ENCODE data around the gene KCNQ1.

Gene KCNQ1

DNA sequence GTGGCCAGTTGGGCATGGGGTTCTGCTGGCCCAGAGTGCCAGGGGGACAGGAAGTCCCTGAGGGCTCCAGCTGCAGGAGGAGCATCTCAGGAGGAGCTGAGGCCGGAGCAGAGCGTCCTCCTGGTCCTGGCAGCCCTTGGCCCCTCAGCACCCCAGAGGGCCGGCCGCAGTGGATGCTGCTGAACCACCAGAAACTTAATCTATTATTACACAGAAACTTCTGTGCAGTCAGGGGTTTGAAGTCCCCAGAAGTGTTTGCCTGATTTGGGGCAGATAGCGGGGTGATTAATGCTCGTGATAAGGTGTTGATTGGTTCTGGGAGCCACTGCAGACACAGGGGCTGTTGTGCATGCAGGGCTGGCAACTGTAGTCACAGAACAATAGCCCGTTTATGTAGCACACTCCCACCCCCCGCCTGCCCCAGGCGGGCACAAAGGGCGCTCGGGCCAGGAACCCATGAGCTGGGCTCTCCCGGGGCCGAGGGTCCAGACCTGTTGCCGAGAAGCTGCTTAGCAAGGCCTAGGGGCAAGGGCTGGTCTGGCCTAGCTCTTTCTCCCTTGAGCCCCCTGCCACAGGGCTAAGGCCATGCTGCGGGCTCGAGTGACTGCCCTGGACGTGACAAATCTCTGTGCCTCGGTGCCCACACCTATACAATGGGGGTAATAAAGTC, 284.0 kb downstream of the KCNQ1 start:
- no peak for DNase-seq

DNA sequence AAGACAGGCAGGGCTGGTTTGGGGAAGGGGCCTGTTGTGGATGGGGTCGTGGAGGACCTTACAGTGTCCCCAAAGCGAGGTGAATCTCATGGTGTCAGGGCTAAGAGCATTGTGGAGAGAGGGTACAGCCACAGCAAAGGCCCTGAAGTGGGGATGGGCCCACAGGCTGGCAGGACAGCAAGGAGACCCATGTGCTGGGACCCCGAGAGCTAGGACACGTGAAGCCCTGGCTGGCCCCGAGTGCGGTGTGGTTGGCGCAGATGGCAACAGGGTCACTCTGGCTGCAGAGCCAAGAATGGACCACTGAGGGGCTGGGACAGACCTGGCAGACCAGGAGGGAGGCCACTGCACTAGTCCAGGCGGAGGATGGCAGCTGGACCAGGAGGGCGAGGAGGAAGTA, 285.0 kb downstream of the KCNQ1 start:
- DNase-seq: no peak

DNA sequence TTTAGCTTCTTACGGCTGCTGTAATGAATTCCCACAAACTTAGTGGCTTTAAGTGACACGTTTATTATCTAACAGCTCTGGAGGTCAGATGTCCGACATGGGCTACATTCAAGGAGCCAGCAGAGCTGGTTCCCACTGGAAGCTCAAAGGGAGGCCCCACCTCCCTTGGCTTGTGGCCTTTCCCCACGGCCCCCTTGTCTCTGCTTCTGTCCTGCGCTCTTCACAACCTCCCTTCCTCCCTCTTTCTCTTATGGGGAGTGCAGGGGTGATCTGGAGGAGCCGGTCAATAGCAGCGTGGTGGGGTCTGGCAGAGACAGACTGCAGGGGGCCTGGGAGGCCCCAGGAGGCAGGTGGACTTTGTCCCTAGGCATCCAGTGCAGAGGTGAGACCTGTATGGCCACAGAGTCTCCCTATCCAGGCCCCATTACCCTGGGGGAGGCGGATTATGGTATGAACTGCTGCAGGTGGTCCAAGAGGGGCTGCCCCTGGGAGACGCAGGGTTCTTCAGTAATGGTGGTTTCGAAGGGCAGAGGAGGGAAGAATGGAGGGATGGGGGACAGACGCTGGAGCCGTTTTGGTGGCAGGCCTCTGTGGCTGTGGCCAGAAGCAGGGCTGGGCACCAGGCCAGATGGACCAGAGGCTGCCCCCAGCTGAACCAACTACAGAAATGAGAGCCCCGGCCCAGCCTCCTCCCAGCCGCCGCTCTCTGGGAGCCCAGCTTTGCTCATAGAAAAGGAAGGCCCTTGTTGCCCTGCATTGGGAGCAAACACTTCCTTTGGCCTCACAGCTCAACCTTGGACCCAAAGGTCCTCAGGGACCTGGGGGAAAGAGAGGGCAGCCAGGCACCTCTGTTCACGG, 285.7 kb downstream of the KCNQ1 start:
- DNase-seq: no peak

DNA sequence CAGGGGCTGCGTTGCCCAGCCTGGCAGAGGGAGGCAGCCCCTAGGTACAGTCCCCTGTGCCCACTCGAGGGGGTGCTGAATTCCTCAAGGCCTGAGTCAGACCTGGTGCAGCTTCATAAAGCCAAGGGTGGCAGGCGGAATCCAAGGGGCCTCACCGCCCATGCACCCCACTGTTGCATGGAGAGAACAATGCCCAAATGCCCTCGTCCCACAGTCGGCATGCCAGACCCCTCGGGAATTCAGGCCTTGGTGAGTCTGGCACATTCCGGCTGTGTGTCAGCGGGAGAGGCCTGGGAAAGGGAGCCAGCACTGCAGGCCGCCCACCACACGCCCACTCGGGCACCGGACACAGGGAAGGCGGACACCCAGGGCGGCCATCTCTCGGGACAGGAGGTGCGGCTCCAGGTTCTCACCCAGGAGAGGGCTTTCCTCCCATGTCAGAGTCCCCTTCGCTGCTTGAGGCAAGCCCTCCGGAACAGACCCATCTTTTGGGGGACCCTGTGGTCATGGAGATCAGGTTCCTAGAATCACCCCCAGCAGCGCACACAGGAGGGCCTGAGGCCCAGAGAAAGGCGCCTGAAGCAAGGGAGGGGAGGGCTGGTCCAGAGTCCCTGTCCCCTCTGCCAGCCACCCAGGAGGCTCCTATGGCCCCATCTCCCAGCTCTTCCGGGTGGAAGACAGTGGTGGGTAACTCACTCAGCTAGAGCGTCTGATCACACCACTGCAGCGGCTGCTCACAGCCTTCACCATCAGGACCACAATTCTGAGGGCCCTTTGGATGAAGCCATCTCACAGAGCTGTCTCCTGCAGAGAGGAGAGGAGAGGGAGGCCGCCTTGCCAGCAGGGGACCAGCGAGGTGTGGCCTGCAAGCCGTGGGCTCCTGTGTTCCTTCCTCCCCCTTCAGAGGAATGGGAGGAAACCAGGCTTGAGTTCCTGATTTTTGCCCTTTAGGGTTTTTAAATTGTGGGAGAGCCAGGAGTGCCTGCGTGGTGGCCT, 286.6 kb downstream of the KCNQ1 start:
- no peak for DNase-seq

DNA sequence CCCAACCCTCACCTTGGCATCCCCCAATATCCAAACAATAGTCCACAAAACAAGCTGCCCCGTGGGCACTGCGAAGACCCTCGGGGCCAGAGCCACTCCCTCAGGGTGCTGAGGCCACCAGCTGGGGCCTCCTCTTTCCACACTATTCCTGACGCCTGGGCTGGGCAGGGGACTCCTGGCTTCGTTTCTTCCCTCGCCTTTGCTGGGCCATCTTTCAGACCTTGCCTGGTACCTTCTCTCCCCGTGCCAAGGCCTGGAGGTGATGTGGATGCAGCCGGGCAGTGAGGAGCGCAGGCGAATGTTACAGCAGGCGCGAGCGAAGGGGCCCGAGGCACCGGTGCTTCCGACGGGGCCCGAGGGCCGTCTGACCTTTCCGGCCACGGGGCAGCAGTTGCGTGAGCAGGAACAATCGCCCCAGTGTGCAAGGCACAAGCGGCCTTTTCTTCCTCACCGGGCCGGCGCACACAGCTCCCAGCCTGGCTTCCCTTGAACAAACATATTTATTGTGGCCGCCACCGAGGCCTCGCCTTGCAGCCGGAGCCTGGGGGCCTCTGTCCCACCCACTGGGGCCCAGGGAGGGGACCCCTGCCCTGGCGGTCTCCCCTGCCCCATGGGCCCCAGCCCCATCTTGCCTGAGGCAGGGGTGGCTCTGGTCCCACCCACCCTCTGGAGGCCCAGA, 287.6 kb downstream of the KCNQ1 start:
- DNase-seq: no peak

DNA sequence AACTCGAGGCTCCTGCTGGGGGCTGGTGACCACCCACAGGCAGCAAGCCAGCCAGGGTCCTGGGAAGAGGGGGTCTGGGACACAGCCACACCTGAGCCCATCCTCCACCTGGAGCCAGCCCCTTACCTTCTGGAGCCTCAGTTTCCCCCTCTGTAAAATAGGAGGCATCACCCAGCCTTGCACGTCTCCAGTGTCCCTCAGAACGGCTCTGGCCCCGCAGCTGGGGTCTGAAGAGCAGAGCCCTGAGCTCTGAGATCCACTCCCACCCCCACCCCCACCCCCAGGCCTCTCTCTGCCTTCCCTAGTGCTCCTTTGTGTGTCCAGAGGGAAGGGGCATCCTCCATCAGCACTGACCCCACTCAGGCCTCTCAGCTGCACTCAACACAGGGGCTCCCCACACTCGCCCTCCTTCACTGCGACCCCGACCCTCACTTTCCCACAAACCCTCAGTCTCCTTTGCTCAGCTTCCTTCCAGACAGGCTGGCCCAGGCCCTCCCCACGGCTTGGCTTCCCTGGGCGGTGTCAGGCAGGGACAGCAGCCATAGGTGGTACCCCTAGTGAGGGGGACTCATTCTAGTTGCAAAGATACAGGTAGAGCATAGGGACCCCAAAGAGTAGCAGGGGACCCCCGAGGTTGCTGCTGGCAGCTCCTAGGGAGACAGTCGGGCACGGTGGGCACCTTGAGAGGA, 288.3 kb downstream of the KCNQ1 start:
- DNase-seq: no peak

DNA sequence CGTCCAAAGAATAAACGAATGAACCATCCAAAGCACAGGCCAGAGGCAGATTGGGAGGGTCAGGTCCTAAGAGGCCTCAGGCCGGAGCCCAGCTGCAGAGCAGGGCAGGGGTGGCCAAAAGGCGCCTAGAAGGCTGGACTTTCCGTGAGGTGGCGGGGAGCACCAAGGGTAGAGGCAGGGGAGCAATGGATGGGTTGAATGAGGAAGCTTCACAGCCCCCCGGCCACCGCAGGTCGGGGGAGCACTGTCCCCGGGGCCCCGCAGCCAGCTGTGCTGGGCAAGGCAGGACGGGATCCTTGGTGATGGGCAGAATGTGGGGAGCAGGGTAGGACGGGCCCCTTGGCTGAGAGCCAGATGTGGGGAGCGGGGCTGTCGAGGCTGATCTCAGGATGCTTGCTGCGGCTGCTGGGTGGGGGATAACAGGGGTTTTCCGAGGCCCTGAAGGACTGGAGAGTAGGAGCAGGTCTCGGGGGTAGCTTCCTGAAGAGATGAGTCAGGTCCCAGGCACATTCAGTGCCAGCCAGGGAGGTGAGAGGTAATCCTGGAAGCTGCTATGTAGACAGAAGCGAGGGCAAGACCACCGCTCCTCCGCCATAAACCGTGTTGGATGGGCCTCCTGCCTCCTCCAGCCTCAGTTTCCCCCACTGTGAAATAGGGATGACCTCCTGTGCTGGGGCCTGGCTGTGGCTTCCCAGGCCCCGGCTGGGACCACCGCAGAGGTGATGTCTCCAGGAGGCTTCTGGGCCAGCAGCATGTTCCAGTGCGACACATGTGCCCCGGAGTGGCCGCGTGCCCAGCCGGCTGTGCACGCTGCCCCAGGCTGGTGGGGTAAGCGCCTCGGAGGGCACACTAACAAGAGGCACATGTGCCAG, 289.6 kb downstream of the KCNQ1 start:
- no peak for DNase-seq

DNA sequence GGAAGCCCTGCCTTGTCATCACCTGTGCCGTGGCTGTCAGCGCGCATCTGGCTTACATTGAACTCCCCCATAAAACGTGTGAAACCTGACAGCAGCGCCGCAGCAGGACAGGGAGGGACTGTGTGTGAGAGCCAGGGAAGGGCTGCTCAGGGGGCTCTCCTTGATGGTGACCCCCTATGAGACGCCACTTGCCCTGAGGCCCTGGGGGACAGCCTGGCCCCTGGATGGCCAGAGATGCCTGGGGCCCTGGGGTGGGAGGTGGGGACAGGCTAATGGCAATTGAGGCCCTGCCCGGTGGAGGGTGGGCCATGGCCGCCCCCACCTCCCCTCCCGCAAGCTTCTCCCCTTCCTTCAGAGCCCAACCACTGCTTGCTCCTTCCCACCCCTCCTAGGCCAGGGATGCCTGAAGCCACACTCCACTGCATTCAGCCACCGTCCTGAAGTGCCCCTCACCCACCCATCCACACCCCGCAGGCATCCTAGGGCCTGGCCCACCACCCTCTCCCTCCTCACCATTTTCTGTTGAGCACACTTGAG, 290.3 kb downstream of the KCNQ1 start:
- DNase-seq: no peak

DNA sequence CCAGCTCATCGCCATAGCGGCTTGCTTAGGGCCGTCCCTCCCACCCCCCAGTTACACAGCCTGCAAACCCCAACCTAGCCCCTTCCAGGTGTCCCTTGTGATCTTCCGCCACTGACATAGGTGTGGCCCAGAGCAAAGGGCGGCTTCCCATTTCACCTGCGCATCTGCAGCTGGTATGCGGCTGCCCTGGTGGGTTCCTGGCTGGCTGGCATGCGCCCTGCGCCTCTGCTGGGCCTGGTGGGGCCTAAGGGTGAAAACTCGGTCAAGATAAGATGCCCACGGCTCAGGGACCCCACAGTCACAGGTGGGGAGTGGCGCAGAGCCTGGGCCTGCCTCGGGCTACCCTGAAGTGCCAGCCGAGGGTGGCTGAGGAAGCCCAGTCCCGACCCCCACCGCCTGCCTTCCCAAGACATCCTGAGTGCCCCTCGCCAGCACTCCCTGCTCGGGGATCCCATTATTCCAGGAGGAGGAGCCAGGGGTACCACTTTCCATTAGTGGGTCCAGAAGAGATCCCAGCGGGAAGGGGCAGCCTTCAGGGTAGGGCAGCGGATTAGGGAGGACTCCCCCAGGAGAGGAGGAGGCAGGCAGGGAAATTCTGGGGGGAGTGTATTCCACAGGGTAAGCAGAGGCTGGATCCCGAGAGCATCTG, 291.9 kb downstream of the KCNQ1 start:
- DNase-seq: no peak

- DNase-seq: no peak
These were observed 292.4 kb downstream of the KCNQ1 start for GRCh38 chr11:2737226-2737590.

DNA sequence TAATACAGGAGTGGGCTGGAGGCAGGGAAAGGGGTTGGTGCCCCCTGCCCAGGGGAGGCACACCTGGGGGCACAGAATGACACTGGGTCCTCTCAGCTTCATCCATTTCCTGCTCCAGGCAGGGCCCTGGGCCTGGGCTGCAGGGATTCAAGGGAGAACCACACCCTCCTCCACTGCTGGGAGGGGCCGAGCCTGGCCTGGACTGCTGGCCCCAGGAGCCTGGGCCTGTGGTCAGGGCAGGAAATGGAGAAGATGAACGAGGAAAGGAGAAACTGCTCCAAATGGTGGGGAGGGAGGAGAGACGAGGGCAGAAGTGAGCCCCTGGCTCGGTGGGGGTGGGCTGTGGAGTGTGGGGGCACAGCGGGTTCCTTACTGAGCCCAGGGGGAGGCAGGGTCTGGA, 293.1 kb downstream of the KCNQ1 start:
- no peak for DNase-seq

DNA sequence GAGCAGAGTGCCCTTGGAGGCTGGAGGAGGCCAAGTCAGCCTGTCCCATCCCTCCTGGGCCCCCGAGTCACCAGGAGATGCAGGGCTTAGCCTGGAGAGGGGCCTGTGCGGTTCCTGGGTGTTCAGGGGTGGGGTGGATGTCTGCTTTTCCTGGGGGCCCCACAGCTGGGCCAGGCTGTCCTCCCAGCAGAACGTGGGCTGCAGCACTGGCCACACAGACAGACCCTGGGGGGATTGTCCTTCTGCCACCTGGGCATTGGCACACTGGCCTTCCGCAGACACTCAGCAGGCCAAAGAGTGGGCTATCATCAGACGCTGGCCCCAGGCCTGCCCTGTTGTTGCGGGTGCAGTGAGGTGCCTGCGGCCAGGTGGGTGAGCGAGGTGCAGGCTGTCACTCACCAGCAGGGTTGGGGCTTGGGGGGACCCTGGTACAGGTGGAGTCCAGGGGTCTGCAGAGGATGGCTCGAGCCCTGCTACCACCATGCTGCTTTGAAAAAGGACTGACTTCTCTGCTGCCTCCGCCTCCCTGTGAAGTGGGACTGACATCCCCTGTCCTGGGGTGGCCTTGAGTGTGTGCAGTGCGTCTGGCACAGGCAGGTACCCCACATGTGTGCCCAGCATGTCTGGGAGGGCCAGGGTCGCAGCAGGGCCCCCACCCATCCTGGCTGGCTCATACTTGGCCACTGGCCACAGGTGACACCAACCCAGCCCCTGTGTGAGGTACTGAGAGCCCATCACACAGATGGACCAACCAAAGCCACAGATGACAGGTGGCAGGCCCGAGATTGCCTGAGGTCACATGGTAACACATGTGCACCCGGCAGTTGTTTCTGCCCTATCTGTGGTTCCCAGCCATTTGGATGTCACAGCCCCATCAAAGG, 294.0 kb downstream of the KCNQ1 start:
- no peak for DNase-seq

- DNase-seq: no peak
These were observed 294.9 kb downstream of the KCNQ1 start for GRCh38 chr11:2739531-2740274.

DNA sequence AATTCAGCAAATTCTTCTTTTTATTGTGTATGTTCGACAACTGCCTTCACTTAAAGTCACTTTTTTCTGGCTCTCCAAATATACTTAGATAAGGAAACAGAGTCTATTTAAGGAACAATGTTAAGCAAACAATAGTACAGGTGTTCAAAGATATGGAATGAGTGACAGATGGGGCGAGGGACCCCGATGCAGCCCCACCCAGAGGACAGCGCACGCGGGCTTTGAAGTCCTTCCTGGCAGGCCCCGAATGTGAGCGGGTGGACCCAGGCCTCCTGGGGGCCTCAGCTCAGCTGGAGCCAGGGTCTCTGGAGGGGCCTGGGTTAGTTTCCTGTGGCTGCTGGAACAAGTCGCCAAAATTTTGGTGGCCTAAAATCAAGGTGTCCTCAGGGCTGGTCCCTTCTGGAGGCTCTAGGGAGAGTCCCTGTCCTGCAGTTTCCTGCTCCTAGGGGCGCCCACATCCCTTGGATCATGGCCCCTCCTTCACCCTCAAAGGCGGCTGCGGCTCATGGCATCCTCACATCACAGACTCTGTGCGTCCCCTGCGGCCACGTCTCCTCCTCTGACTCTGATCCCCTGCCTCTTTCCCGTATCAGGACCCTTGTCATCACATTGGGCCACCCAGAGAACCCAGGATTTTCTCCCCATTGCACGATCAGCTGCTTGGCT, 295.6 kb downstream of the KCNQ1 start:
- no peak for DNase-seq

GRCh38 chr11:2741006-2741376, 296.2 kb downstream of the KCNQ1 start:
- DNase-seq: no peak

- no peak for DNase-seq
These were observed 296.7 kb downstream of the KCNQ1 start for GRCh38 chr11:2741377-2742131.

GRCh38 chr11:2742201-2742600, 297.4 kb downstream of the KCNQ1 start:
- no peak for DNase-seq

Data from CD4-positive, alpha-beta T cell treated with Interleukin-17A for 1 hour (primary cell).